ENCODE measurements around the gene ARFGEF2.

Gene ARFGEF2

DNA sequence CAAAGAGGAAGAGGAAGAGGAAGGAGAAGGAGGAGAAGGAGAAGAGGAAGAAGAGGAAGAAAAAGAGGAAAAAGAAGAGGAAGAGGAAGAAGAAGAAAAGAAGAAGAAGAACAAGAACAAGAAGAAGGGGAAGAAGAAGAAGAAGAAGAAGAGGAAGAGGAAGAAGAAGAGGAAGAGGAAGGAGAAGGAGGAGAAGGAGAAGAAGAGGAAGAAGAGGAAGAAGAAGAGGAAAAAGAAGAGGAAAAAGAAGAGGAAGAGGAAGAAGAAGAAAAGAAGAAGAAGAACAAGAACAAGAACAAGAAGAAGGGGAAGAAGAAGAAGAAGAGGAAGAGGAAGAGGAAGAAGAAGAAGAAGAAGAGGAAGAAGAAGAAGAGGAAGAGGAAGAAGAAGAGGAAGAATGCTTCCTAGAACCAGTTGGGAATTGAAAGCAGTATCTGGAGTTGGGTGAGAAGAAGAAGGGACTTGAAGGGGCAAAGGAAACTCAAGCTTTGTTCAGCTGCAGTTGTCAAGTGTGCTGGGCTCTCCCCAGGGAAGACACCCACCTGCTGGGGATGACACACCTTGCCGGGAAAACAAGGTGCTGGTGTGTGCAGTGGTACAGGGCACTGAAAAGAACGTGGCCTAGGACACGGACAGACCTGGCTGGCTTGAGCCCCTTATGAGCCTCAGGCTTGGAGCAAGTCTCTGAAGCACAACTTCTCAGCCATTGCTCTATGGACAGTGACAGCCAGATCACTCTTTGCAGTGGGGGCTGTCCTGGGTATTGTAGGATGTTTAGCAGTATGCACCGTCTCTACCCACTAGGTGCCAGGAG, 30.1 kb upstream of the ARFGEF2 start:
- H3K27ac ChIP-seq (ENCODE audit: low read length): no peak overlapping the region
- H3K36me3 ChIP-seq (ENCODE audit: insufficient read depth, low read length): no peaks in the 10 kb centered on the region
- H3K4me2 ChIP-seq (ENCODE audit: insufficient read depth, low read length): no peak overlapping the region
- no peak overlapping the region for H3K9ac ChIP-seq (ENCODE audit: low read depth, low read length)
- no peaks in the 10 kb centered on the region for H4K20me1 ChIP-seq (ENCODE audit: insufficient read depth, low read length)
- DNase-seq (no peak), ATAC-seq (ENCODE audit: insufficient read depth, low read depth) (no peak)
- H3K4me1 ChIP-seq (ENCODE audit: insufficient read depth, low read length): no peaks in the 10 kb centered on the region
- no peak for TF ChIP-seq EZH2 (IDR thresholded peaks at IDR 0.05; ENCODE audit: borderline replicate concordance, low read depth, low read length, severe bottlenecking)
- TF ChIP-seq, protein P1, sequence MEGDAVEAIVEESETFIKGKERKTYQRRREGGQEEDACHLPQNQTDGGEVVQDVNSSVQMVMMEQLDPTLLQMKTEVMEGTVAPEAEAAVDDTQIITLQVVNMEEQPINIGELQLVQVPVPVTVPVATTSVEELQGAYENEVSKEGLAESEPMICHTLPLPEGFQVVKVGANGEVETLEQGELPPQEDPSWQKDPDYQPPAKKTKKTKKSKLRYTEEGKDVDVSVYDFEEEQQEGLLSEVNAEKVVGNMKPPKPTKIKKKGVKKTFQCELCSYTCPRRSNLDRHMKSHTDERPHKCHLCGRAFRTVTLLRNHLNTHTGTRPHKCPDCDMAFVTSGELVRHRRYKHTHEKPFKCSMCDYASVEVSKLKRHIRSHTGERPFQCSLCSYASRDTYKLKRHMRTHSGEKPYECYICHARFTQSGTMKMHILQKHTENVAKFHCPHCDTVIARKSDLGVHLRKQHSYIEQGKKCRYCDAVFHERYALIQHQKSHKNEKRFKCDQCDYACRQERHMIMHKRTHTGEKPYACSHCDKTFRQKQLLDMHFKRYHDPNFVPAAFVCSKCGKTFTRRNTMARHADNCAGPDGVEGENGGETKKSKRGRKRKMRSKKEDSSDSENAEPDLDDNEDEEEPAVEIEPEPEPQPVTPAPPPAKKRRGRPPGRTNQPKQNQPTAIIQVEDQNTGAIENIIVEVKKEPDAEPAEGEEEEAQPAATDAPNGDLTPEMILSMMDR (IDR thresholded peaks at IDR 0.05; ENCODE audit: borderline replicate concordance, extremely low read depth, low read length, poor library complexity, severe bottlenecking): no peak
- no peaks in the 10 kb centered on the region for H3K9me3 ChIP-seq (ENCODE audit: insufficient read depth, low read length, severe bottlenecking)
- no peaks in the 10 kb centered on the region for H3K79me2 ChIP-seq (ENCODE audit: insufficient read depth, low read length)
- H3K4me3 ChIP-seq (ENCODE audit: low read depth in 1 of 2, low read length in 2 of 2): no peak overlapping the region
- H2AFZ ChIP-seq (ENCODE audit: low read depth, low read length): no peak overlapping the region
- no peaks in the 10 kb centered on the region for H3K27me3 ChIP-seq (ENCODE audit: insufficient read depth, low read length, poor library complexity)

DNA sequence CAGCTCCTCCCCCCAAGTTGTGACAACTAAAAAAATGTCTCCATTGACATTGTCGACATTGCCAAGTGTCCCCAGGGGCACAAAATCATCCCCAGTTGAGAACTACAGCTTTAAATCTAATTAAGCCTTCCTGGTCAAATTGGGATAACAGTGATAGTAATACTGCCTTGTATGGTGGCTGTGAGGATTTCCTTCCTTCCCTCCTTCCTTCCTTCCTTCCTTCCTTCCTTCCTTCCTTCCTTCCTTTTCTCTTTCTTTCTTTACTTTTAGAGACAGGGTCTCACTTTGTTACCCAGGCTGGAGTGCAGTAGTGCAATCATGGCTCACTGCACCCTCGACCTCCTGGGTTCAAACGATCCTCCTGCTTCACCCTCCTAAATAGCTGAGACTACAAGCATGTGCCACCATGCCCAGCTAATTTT, 29.5 kb upstream of the ARFGEF2 start:
- no peak for ATAC-seq (ENCODE audit: insufficient read depth, low read depth)

DNA sequence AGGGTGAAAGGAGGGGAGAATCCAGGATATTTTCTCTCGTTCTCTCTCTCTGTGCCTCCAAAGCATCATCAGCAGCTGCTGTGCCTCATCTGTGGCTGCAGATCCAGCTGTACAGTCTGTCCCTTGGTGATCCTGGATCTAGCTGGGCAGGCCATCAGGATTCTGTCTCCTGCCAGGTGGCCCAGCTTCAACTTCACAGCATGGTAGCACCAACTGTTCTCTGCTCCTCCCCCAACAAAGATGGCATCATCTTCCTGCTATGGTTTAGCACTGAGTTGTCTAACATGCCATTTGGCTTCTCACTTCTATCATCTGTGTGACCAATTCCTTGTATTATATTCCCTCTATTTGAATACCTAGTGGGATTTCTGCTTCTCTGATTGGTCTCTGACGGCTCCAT, 28.6 kb upstream of the ARFGEF2 start:
- Histone ChIP-seq H3K9me3 (ENCODE audit: insufficient read depth, low read length, severe bottlenecking) (no peaks in the 10 kb centered on the region), H3K36me3 (ENCODE audit: insufficient read depth, low read length) (no peaks in the 10 kb centered on the region), H2AFZ (ENCODE audit: low read depth, low read length) (no peak overlapping the region), H3K4me1 (ENCODE audit: insufficient read depth, low read length) (no peaks in the 10 kb centered on the region), H3K79me2 (ENCODE audit: insufficient read depth, low read length) (no peaks in the 10 kb centered on the region), H3K9ac (ENCODE audit: low read depth, low read length) (no peak overlapping the region), H3K27me3 (ENCODE audit: insufficient read depth, low read length, poor library complexity) (no peaks in the 10 kb centered on the region), H3K4me2 (ENCODE audit: insufficient read depth, low read length) (no peak overlapping the region), H3K27ac (ENCODE audit: low read length) (no peak overlapping the region), H3K4me3 (ENCODE audit: low read depth in 1 of 2, low read length in 2 of 2) (no peak overlapping the region), H4K20me1 (ENCODE audit: insufficient read depth, low read length) (no peaks in the 10 kb centered on the region)
- TF ChIP-seq, protein P1 (IDR thresholded peaks at IDR 0.05; ENCODE audit: borderline replicate concordance, extremely low read depth, low read length, poor library complexity, severe bottlenecking): no peak
- TF ChIP-seq EZH2 (IDR thresholded peaks at IDR 0.05; ENCODE audit: borderline replicate concordance, low read depth, low read length, severe bottlenecking): no peak
- ATAC-seq (ENCODE audit: insufficient read depth, low read depth): no peak
- no peak for DNase-seq

More for the DNA sequence above, 29.5 kb upstream of the ARFGEF2 start:
- H3K4me1 ChIP-seq (ENCODE audit: insufficient read depth, low read length): no peaks in the 10 kb centered on the region
- no peaks in the 10 kb centered on the region for H3K79me2 ChIP-seq (ENCODE audit: insufficient read depth, low read length)
- no peaks in the 10 kb centered on the region for H4K20me1 ChIP-seq (ENCODE audit: insufficient read depth, low read length)
- H3K36me3 ChIP-seq (ENCODE audit: insufficient read depth, low read length): no peaks in the 10 kb centered on the region
- H3K9ac ChIP-seq (ENCODE audit: low read depth, low read length): no peak overlapping the region
- H3K27me3 ChIP-seq (ENCODE audit: insufficient read depth, low read length, poor library complexity): no peaks in the 10 kb centered on the region
- no peak for TF ChIP-seq EZH2 (IDR thresholded peaks at IDR 0.05; ENCODE audit: borderline replicate concordance, low read depth, low read length, severe bottlenecking)
- TF ChIP-seq, protein P1 (IDR thresholded peaks at IDR 0.05; ENCODE audit: borderline replicate concordance, extremely low read depth, low read length, poor library complexity, severe bottlenecking): no peak
- H3K27ac ChIP-seq (ENCODE audit: low read length): no peak overlapping the region
- no peak overlapping the region for H3K4me2 ChIP-seq (ENCODE audit: insufficient read depth, low read length)
- H3K4me3 ChIP-seq (ENCODE audit: low read depth in 1 of 2, low read length in 2 of 2): no peak overlapping the region
- no peak overlapping the region for H2AFZ ChIP-seq (ENCODE audit: low read depth, low read length)
- H3K9me3 ChIP-seq (ENCODE audit: insufficient read depth, low read length, severe bottlenecking): no peaks in the 10 kb centered on the region
- DNase-seq: no peak
